K562 (cell line): ENCODE data around the gene SYNJ2. TPM values are rescaled to one million over a fixed set of nuclear protein-coding genes. Genes with fewer than 3 reads are reported as not detected.

Source experiments
- ATAC-seq: fragments of 200-7000 bp; cut with Tn5 transposase; 3 replicates; pipeline ENCODE4 v1.9.1; 2020; ENCODE audit warnings: moderate library complexity
- BruUV-seq: library from RNA; stranded (reverse); fragments of 400-500 nt; replicated peaks from 2 replicates; lab custom pipeline; 2021; lab: Mats Ljungman, UMichigan
- CTCF ChIA-PET: fragments of 300-600 bp; formaldehyde crosslinking; extraction: SDS; loops from one replicate; lab custom pipeline; 2021; ENCODE audit warnings: low intra/inter-chr PET ratio; lab: Yijun Ruan, JAX
- POLR2A ChIA-PET: fragments of 300-600, 350-650 bp; sonication (Branson Sonifier 250); formaldehyde crosslinking; extraction: SDS; loops from one replicate; lab custom pipeline; 2021; ENCODE audit warnings: antibody characterized with exemption, inconsistent platforms; lab: Yijun Ruan, JAX
- DNase-seq, 4 experiments: peaks; one replicate each; pipeline versions ENCODE4 v3.0.0 to v3.0.0-alpha.2; 2011 to 2018; ENCODE audit warnings: low spot score in 3 of 4, mixed read lengths in 3 of 4; ENCODE audit errors: extremely low read depth in 1 of 4
- FAIRE-seq: peaks from 2 replicates; lab custom pipeline; 2011; peaks lifted over from hg19 to GRCh38; lab: Jason Lieb, UNC
- H2AFZ ChIP-seq: 2 replicates; pipeline ENCODE4 v1.6.0; 2011; ENCODE audit warnings: low read depth, low read length, control low read depth, inconsistent platforms
- H3K27ac ChIP-seq: fragments of 200-600 bp; 3 replicates; pipeline ENCODE4 v1.8.0; 2011; ENCODE audit warnings: low read depth, mild to moderate bottlenecking, control low read depth, inconsistent platforms, low read length, moderate library complexity, mixed read lengths; ENCODE audit errors: extremely low read depth
- H3K27me3 ChIP-seq, 2 experiments: fragments of 300-600 bp in 1 of 2; 2 replicates in 1 of 2; 3 replicates in 1 of 2; pipeline versions ENCODE4 v1.6.0 to v1.8.0; 2011; ENCODE audit warnings: inconsistent platforms in 2 of 2, low read length in 2 of 2, mild to moderate bottlenecking in 1 of 2, mixed read lengths in 1 of 2, moderate library complexity in 1 of 2; ENCODE audit not compliant: control insufficient read depth in 2 of 2, insufficient read depth in 2 of 2
- H3K36me3 ChIP-seq: fragments of 300-600 bp; 3 replicates; pipeline ENCODE4 v1.8.0; 2011; ENCODE audit warnings: mild to moderate bottlenecking, low read length, inconsistent platforms; ENCODE audit not compliant: control insufficient read depth, insufficient read depth
- H3K4me1 ChIP-seq, 2 experiments: fragments of 200-600 bp in 1 of 2; replicated peaks in 1 of 2; 2 replicates in 1 of 2; 3 replicates in 1 of 2; pipeline versions ENCODE4 v1.5.1 to v1.8.0; 2011; ENCODE audit warnings: inconsistent platforms in 2 of 2, low read length in 2 of 2, mild to moderate bottlenecking in 1 of 2, mixed read lengths in 1 of 2, moderate library complexity in 1 of 2; ENCODE audit not compliant: control insufficient read depth in 2 of 2, insufficient read depth in 2 of 2
- H3K4me2 ChIP-seq: 2 replicates; pipeline ENCODE4 v1.6.1; 2011; ENCODE audit warnings: low read length, control low read depth, inconsistent platforms, mixed read lengths; ENCODE audit not compliant: insufficient read depth
- H3K4me3 ChIP-seq: fragments of 200-600 bp; sonication (generic), shearing (Covaris generic); 2 replicates; pipeline ENCODE4 v1.5.1; 2016; ENCODE audit warnings: control low read depth, inconsistent platforms
- H3K79me2 ChIP-seq: fragments of 200-600 bp; 3 replicates; pipeline ENCODE4 v1.8.0; 2011; ENCODE audit warnings: low read length, inconsistent platforms; ENCODE audit not compliant: control insufficient read depth, insufficient read depth
- H3K9ac ChIP-seq, 2 experiments: 2 replicates each; pipeline versions ENCODE4 v1.6.0 to v1.6.1; 2011; ENCODE audit warnings: low read depth in 2 of 2, low read length in 2 of 2, control low read depth in 1 of 2, inconsistent platforms in 1 of 2, mild to moderate bottlenecking in 1 of 2, mixed read lengths in 1 of 2; ENCODE audit not compliant: insufficient read depth in 1 of 2
- H3K9me1 ChIP-seq: one replicate; pipeline ENCODE4 v1.6.0; 2011; ENCODE audit warnings: inconsistent platforms, mild to moderate bottlenecking, low read length, moderate library complexity; ENCODE audit not compliant: control insufficient read depth, insufficient read depth
- H3K9me3 ChIP-seq: replicated peaks from 2 replicates; pipeline ENCODE4 v1.5.1; 2011; ENCODE audit warnings: low read depth, low read length, inconsistent platforms; ENCODE audit not compliant: control insufficient read depth, insufficient read depth
- H4K20me1 ChIP-seq: replicated peaks from 2 replicates; pipeline ENCODE4 v1.6.1; 2011; ENCODE audit warnings: low read length, inconsistent platforms, mixed read lengths; ENCODE audit not compliant: control insufficient read depth, insufficient read depth
- BRD9 ChIP-seq: fragments of 450-650 bp; IDR thresholded peaks from 2 replicates; pipeline ENCODE4 v1.6.1; 2018; ENCODE audit warnings: low read depth; ENCODE audit not compliant: partially characterized antibody
- CCAR2 ChIP-seq: fragments of 200-400 bp; formaldehyde crosslinking; IDR thresholded peaks from 2 replicates; pipeline ENCODE4 v1.6.1; 2017; ENCODE audit warnings: mild to moderate bottlenecking, low read depth, low read length
- HMGN3 ChIP-seq: IDR thresholded peaks from 2 replicates; pipeline ENCODE4 v1.6.1; 2011; ENCODE audit warnings: borderline replicate concordance, low read depth, mild to moderate bottlenecking, mixed read lengths, low read length; ENCODE audit not compliant: insufficient read length; ENCODE audit errors: extremely low read depth
- KDM1A ChIP-seq, 2 experiments: fragments of 450-650 bp; IDR thresholded peaks; 2 replicates each; pipeline ENCODE4 v1.6.1; 2016; ENCODE audit warnings: mild to moderate bottlenecking in 2 of 2
- RCOR1 ChIP-seq, 2 experiments: IDR thresholded peaks; 2 replicates each; pipeline ENCODE4 v1.6.1; 2012; ENCODE audit warnings: low read depth in 2 of 2, low read length in 2 of 2, borderline replicate concordance in 1 of 2, improper control_type of control experiment in 1 of 2
- SIN3A ChIP-seq, 2 experiments: fragments of 150-350 bp in 1 of 2; IDR thresholded peaks; 2 replicates each; pipeline ENCODE4 v1.6.1; 2011 to 2016; ENCODE audit warnings: borderline replicate concordance in 2 of 2, low read depth in 2 of 2, low read length in 2 of 2, mild to moderate bottlenecking in 2 of 2, moderate library complexity in 2 of 2; ENCODE audit not compliant: control insufficient read depth in 1 of 2
- TAF15 ChIP-seq: fragments of 200-400 bp; formaldehyde crosslinking; IDR thresholded peaks from 2 replicates; pipeline ENCODE4 v1.6.1; 2017; ENCODE audit warnings: mild to moderate bottlenecking, low read depth, low read length, moderate library complexity
- YBX1 ChIP-seq: fragments of 450-650 bp; IDR thresholded peaks from 2 replicates; pipeline ENCODE4 v1.7.1; 2016; ENCODE audit warnings: mild to moderate bottlenecking
- ZBTB8A ChIP-seq: fragments of 450-650 bp; IDR thresholded peaks from 2 replicates; pipeline ENCODE4 v1.6.1; 2018; ENCODE audit warnings: mild to moderate bottlenecking, moderate library complexity; ENCODE audit not compliant: partially characterized antibody
- WGBS: fragments of 100-300 bp; shearing (Covaris generic); methylation state at CpG from one replicate; pipeline ENCODE4 v1.1.6; 2016; ENCODE audit warnings: low coverage, mixed read lengths; ENCODE audit not compliant: insufficient coverage; ENCODE audit errors: missing lambda C conversion rate; 5-methylcytosine and 5-hydroxymethylcytosine counted together
- in situ Hi-C: fragments of 300-500 bp; cut with MboI; formaldehyde crosslinking; loops from 4 replicates; pipeline ENCODE4 v1.15.0; 2018; ENCODE audit warnings: inconsistent platforms, mixed read lengths
- intact Hi-C: fragments of 100-400 bp; cut with micrococcal nuclease; formaldehyde crosslinking; loops from 2 replicates; pipeline ENCODE4 v1.14.2; 2022
- polyA plus RNA-seq, 8 experiments: library from polyadenylated mRNA; depleted of rRNA in 4 of 8; stranded (reverse) in 5 of 8; unstranded in 3 of 8; fragments of >200 nt; fragmentation: Nextera tagmentation in 2 of 8; fragmentation: Illumina TruSeq in 1 of 8; extraction: Ambion mirVana in 2 of 8; extraction: Trizol in 1 of 8; gene quantifications; 2 replicates each; pipeline versions ENCODE4 v1.2.1 to v1.2.3, GENCODE V29; 2011 to 2014; ENCODE audit warnings: inconsistent platforms in 1 of 8, missing spikeins in 1 of 8
- total RNA-seq, 7 experiments: library from RNA; depleted of rRNA in 6 of 7; stranded (reverse); fragments of >200 nt in 6 of 7; fragmentation: Illumina TruSeq in 2 of 7; extraction: Trizol in 2 of 7; gene quantifications; 2 replicates each; pipeline versions ENCODE4 v1.2.1 to v1.2.3, GENCODE V29; 2011 to 2021; ENCODE audit warnings: low replicate concordance in 1 of 7
- TF ChIP-seq, protein P1 (sequence below): fragments of 450-650 bp; formaldehyde crosslinking; IDR thresholded peaks from 2 replicates; pipeline ENCODE4 v1.4.0; 2022; ENCODE audit warnings: mild to moderate bottlenecking, moderate library complexity

Gene SYNJ2
- total and polyA plus RNA-seq, 9 of the 15 experiments (the other 6 are each of a cell fraction or from before 2014, with no cell fraction given): 3.0 to 27.7 (median 17.8) TPM

DNA sequence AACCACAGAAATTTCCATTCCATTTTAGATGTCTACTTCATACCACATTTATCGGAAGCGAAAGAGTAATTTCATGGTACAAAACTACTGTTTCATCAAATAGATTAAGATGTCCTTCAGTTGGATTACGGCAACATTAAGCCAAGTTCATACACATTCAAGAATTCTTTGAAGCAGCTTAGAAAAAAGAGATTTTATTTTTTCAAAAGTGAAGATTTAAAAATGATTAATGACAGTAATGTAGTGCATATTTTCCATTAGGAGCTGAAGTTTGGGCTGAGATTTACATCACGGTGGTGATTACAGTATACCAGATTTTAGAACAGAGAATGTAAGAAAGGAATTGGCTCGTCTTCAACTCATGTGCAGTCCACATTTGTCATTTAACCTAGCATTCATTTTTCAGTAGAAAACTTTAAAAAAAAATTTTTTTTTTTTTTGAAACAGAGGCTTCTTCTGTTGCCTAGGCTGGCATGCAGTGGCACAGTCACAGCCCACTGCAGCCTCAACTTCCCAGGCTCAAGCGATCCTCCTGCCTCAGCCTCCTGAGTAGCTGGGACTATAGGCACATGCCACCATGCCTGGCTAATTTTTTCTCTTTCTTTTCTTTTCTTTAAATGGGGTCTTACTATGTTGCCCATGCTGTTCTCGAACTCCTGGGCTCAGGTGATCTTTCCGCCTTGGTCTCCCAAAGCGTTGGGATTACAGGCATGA is 1.9 kb downstream of the SYNJ2 start:
- no peak overlapping the region for H3K9ac ChIP-seq
- CTCF ChIA-PET: no interaction called here
- in situ Hi-C loops: no loop called here

More for the DNA sequence above, 1.9 kb downstream of the SYNJ2 start:
- H3K4me1 ChIP-seq: peaks cover 11 to 32% of the 10 kb centered on the region in 2 experiments; a peak in 4 of 5 replicates
- H3K4me2 ChIP-seq: no peak overlapping the region
- FAIRE-seq: no peak
- intact Hi-C loops: loop anchor here (2.0 to 10.0 kb wide), 3 partner anchors 57 to 221 kb away; no protein-coding TSS in a partner anchor
- no peaks in the 10 kb centered on the region; the same call in 2 of the 3 replicates for H3K36me3 ChIP-seq
- H3K4me3 ChIP-seq: no peak overlapping the region
- no TSS peak for BruUV-seq
- WGBS: 83% methylated on average over 9 of the region's 9 CpGs
- H4K20me1 ChIP-seq: peaks cover 18% of the 10 kb centered on the region; the same call in 1 of the 2 replicates
- H3K9me1 ChIP-seq: peaks cover under 1% of the 10 kb centered on the region
- H2AFZ ChIP-seq: no peak overlapping the region
- no peak overlapping the region for H3K27ac ChIP-seq
- POLR2A ChIA-PET: interaction anchor here (0.6 to 3.4 kb wide), 9 partner anchors 11 to 47 kb away, joined by 3 to 15 read pairs (median 4); no protein-coding TSS in a partner anchor
- H3K79me2 ChIP-seq: peaks cover 59% of the 10 kb centered on the region
- no peaks in the 10 kb centered on the region for H3K27me3 ChIP-seq
- TF ChIP-seq CCAR2 (no peak), YBX1 (no peak), RCOR1 (IDR thresholded peaks at IDR 0.05; ENCODE audit: borderline replicate concordance in 1 of 2, low read depth in 2 of 2, low read length in 2 of 2) (0 out of 4 replicates have a peak, but pooled peaks of 1 of the 2 experiments have one; percentile 17), TAF15 (no peak), ZBTB8A (no peak), KDM1A (IDR thresholded peaks at IDR 0.05) (peak; percentile 42 to 44; a peak in 1 of 4 replicates), SIN3A (IDR thresholded peaks at IDR 0.05; ENCODE audit: borderline replicate concordance in 2 of 2, control insufficient read depth in 1 of 2, low read depth in 2 of 2, low read length in 2 of 2) (no peak), BRD9 (no peak), HMGN3 (no peak)
- TF ChIP-seq, protein P1, sequence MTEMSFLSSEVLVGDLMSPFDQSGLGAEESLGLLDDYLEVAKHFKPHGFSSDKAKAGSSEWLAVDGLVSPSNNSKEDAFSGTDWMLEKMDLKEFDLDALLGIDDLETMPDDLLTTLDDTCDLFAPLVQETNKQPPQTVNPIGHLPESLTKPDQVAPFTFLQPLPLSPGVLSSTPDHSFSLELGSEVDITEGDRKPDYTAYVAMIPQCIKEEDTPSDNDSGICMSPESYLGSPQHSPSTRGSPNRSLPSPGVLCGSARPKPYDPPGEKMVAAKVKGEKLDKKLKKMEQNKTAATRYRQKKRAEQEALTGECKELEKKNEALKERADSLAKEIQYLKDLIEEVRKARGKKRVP: no peak
- no peak for ATAC-seq
- no peak for DNase-seq
- H3K9me3 ChIP-seq: no peaks in the 10 kb centered on the region
